Activated CD4-positive, alpha-beta T cell treated with anti-CD3 and anti-CD28 coated beads, Interleukin-2, amount 50 U/mL, for 24 hours (primary cell): ENCODE measurements around the gene YJEFN3.

Source experiments
- DNase-seq, 2 donors: peaks; one replicate each; pipeline ENCODE4 v3.0.0-alpha.2; 2020; ENCODE audit warnings: low read depth in 1 of 2, low spot score in 1 of 2

YJEFN3 gene

DNA sequence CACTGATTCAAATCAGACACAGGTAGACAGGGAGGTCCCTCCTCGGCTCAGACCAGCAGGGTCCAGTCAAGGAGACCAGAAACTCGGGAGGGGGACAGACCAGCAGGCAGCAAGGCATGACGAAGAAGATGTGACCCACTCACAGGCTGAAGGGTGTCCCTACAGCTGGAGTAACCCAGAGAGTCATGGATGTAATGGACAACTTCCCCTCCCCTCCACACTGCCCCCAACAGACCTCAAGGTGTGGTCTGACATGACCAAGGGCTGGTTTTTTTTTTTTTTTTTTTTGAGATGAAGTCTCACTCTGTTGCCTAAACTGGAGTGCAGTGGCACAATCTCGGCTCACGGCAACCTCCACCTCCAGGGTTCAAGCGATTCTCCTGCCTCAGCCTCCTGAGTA, 55.6 kb downstream of the YJEFN3 start:
- no peak for DNase-seq
